SU-DHL-6 (cell line): Measurements from ENCODE around the gene IRF2.

Experiments used
- H2AFZ ChIP-seq: fragments of 200-600 bp; sonication (generic); 2 replicates; pipeline ENCODE4 v1.6.1; 2014; ENCODE audit warnings: low read depth, mild to moderate bottlenecking, moderate library complexity, mixed read lengths, antibody characterized with exemption, low read length; ENCODE audit not compliant: severe bottlenecking
- H3F3A ChIP-seq: fragments of 200-600 bp; shearing (Covaris generic); 2 replicates; pipeline ENCODE4 v1.6.0; 2016; ENCODE audit warnings: antibody characterized with exemption, mild to moderate bottlenecking; ENCODE audit not compliant: insufficient read depth
- H3K27ac ChIP-seq: fragments of 200-600 bp; sonication (generic); 2 replicates; pipeline ENCODE4 v1.5.1; 2016; ENCODE audit warnings: low read depth, mild to moderate bottlenecking, low read length, moderate library complexity, mixed read lengths
- H3K27me3 ChIP-seq: fragments of 200-600 bp; sonication (generic), shearing (Covaris generic); 2 replicates; pipeline ENCODE4 v1.6.0; 2014; ENCODE audit warnings: mild to moderate bottlenecking, low read length
- H3K36me3 ChIP-seq: fragments of 200-600 bp; sonication (generic); 2 replicates; pipeline ENCODE4 v1.6.1; 2014; ENCODE audit warnings: mild to moderate bottlenecking, low read length, mixed read lengths
- H3K4me2 ChIP-seq: fragments of 300-600, 200-600 bp; shearing (Covaris generic), sonication (generic); 2 replicates; pipeline ENCODE4 v1.6.0; 2014; ENCODE audit warnings: low read length, low read depth, mild to moderate bottlenecking; ENCODE audit not compliant: poor library complexity, severe bottlenecking
- H3K4me3 ChIP-seq: fragments of 200-600 bp; sonication (generic); 2 replicates; pipeline ENCODE4 v1.5.1; 2014; ENCODE audit warnings: antibody characterized with exemption, low read length, mild to moderate bottlenecking, mixed read lengths; ENCODE audit not compliant: insufficient read depth, poor library complexity, severe bottlenecking
- H3K79me2 ChIP-seq: fragments of 200-600 bp; sonication (generic); 2 replicates; pipeline ENCODE4 v1.6.1; 2014; ENCODE audit warnings: mild to moderate bottlenecking, low read length, moderate library complexity; ENCODE audit not compliant: insufficient read depth
- H3K9ac ChIP-seq: fragments of 200-600 bp; sonication (generic); 2 replicates; pipeline ENCODE4 v1.7.0; 2014; ENCODE audit warnings: mild to moderate bottlenecking, low read length
- H3K9me2 ChIP-seq: fragments of 200-600 bp; sonication (generic); replicated peaks from 2 replicates; pipeline ENCODE4 v1.6.1; 2014; ENCODE audit warnings: low read length; ENCODE audit not compliant: insufficient read depth
- H3K9me3 ChIP-seq: fragments of 200-600 bp; sonication (generic); 2 replicates; pipeline ENCODE4 v1.6.1; 2014; ENCODE audit warnings: low read length, mixed read lengths; ENCODE audit not compliant: insufficient read depth
- H4K20me1 ChIP-seq: fragments of 200-600 bp; sonication (generic); 2 replicates; pipeline ENCODE4 v1.6.1; 2014; ENCODE audit warnings: low read depth, mild to moderate bottlenecking, antibody characterized with exemption, low read length, moderate library complexity, mixed read lengths
- CTCF ChIP-seq: fragments of 200-600 bp; sonication (generic); IDR thresholded peaks from one replicate; pipeline ENCODE4 v1.5.1; 2017; ENCODE audit warnings: antibody characterized with exemption, mild to moderate bottlenecking, low read length, moderate library complexity; ENCODE audit not compliant: insufficient read depth, poor library complexity, severe bottlenecking
- EZH2phosphoT487 ChIP-seq: fragments of 200-600 bp; sonication (generic), shearing (Covaris generic); conservative IDR thresholded peaks from 2 replicates; pipeline ENCODE4 v1.6.1; 2018; ENCODE audit warnings: mild to moderate bottlenecking, antibody characterized with exemption, low read length, moderate library complexity, mixed read lengths

The IRF2 gene

GRCh38 chr4:184506527-184507121 is 32.3 kb upstream of the IRF2 start:
- Histone ChIP-seq H2AFZ (no peak overlapping the region), H3K4me2 (peak overlapping the region; percentile 40), H3K9ac (no peak overlapping the region; the same call in 1 of the 2 replicates)

DNA sequence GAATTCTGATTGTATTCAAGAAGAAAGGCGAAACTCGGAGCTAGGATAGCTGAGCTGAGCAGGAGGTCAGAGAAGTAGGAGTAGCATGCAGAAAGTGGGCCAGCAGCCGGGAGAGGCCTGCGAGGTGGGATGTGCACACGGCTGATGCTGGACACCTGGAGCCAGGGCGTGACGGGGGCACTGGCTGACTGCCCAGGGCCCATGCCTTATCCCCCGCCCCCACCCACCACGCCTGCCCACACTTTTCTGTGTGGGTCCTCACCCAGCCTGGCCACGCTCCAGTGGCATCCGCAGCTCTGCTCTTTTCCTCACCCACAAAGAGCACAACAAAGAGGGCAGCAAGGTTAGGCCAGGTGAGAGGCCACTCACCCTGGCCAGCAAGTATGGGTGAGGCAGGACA is 30.0 kb upstream of the IRF2 start:
- Histone ChIP-seq H3F3A (no peaks in the 10 kb centered on the region), H3K79me2 (no peaks in the 10 kb centered on the region), H3K9me2 (no peaks in the 10 kb centered on the region), H3K4me3 (no peak overlapping the region), H3K9ac (no peak overlapping the region), H3K27ac (no peak overlapping the region), H2AFZ (no peak overlapping the region), H3K4me2 (no peak overlapping the region), H3K27me3 (no peaks in the 10 kb centered on the region), H3K36me3 (no peaks in the 10 kb centered on the region), H3K9me3 (no peaks in the 10 kb centered on the region), H4K20me1 (no peaks in the 10 kb centered on the region)
- TF ChIP-seq CTCF (no peak), EZH2phosphoT487 (no peak)

More at GRCh38 chr4:184506527-184507121, 32.3 kb upstream of the IRF2 start:
- Histone ChIP-seq H3K4me3 (no peak overlapping the region), H3K36me3 (no peaks in the 10 kb centered on the region), H3K9me3 (no peaks in the 10 kb centered on the region), H3K27me3 (no peaks in the 10 kb centered on the region), H3K9me2 (no peaks in the 10 kb centered on the region), H3K79me2 (no peaks in the 10 kb centered on the region), H3F3A (no peaks in the 10 kb centered on the region), H4K20me1 (no peaks in the 10 kb centered on the region), H3K27ac (no peak overlapping the region)
- TF ChIP-seq EZH2phosphoT487 (no peak), CTCF (no peak)

GRCh38 chr4:184503869-184504300 is 29.5 kb upstream of the IRF2 start:
- Histone ChIP-seq H3K9me2 (no peaks in the 10 kb centered on the region), H3K27me3 (no peaks in the 10 kb centered on the region), H3K27ac (no peak overlapping the region), H3K36me3 (no peaks in the 10 kb centered on the region), H3K79me2 (no peaks in the 10 kb centered on the region), H3K4me3 (no peak overlapping the region), H3K9ac (no peak overlapping the region), H4K20me1 (no peaks in the 10 kb centered on the region), H3F3A (no peaks in the 10 kb centered on the region), H3K9me3 (no peaks in the 10 kb centered on the region), H3K4me2 (no peak overlapping the region), H2AFZ (peak overlapping the region; percentile 23)
- TF ChIP-seq CTCF: no peak
- no peak for TF ChIP-seq EZH2phosphoT487
